ENCODE data around the gene MRPL23.

The MRPL23 gene

GRCh38 chr11:2004466-2004865 lies 57.3 kb downstream of the MRPL23 start:
- no peak for TF ChIP-seq YY1 (IDR thresholded peaks at IDR 0.05; ENCODE audit: low read depth)
- TF ChIP-seq RAD21 (IDR thresholded peaks at IDR 0.05; ENCODE audit: low read depth): no peak
- TF ChIP-seq USF1 (IDR thresholded peaks at IDR 0.05): no peak
- no peak for TF ChIP-seq CEBPB (IDR thresholded peaks at IDR 0.05)
- TF ChIP-seq EGR1 (IDR thresholded peaks at IDR 0.05): no peak
- TF ChIP-seq NFIC (IDR thresholded peaks at IDR 0.05): no peak
- no peak for TF ChIP-seq MAX (IDR thresholded peaks at IDR 0.05)
- TF ChIP-seq FOXM1 (IDR thresholded peaks at IDR 0.05; ENCODE audit: borderline replicate concordance, low read depth): no peak
- no peak for TF ChIP-seq EP300 (IDR thresholded peaks at IDR 0.05; ENCODE audit: borderline replicate concordance)
- TF ChIP-seq ZBTB7A (IDR thresholded peaks at IDR 0.05; ENCODE audit: low read depth): no peak
- TF ChIP-seq CREB1 (IDR thresholded peaks at IDR 0.05; ENCODE audit: low read depth): no peak
- TF ChIP-seq TEAD4 (IDR thresholded peaks at IDR 0.05): no peak
- no peak for TF ChIP-seq TCF12 (IDR thresholded peaks at IDR 0.05; ENCODE audit: low read depth)
- no peak for TF ChIP-seq TAF1 (IDR thresholded peaks at IDR 0.05; ENCODE audit: low read depth)
- TF ChIP-seq REST (IDR thresholded peaks at IDR 0.05; ENCODE audit: low read depth): no peak

Data from Ishikawa (cell line).